GM21528 (cell line): ENCODE results near the gene TUSC2.
A peak's percentile ranks its signal among the peaks of the same experiment; 100 is the strongest.
"Not testable (repeated sequence)": the region's sequence is repeated elsewhere in the genome, so short reads cannot be mapped to it uniquely, and the experiment has no call there.

ENCODE experiments used
- ATAC-seq: cut with Tn5 transposase; IDR thresholded peaks from one replicate; pipeline ENCODE4 v1.9.1; 2021; ENCODE audit warnings: mild to moderate bottlenecking, moderate library complexity; ENCODE audit not compliant: unreplicated experiment, low FRiP score

The TUSC2 gene

DNA sequence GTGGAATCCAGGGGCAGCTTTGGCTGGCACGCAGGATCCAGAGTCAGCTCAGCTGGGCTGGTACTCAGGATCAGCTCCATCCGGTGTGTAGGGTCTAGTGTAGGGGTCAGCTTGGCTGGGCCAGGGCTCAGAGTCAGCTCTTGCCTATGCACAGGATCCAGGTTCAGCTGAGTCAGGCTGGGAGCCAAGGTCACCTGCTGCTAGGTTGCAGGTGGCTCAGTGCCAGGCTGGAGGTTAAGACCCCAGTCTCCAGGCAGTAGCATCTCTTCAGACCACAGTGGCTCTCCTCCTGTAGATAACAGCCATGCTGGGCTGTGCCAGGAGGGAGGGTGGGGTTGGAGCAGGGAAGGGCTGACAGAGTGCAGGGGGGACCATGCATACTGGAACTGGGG, 30.6 kb downstream of the TUSC2 start:
- ATAC-seq, result no peak

DNA sequence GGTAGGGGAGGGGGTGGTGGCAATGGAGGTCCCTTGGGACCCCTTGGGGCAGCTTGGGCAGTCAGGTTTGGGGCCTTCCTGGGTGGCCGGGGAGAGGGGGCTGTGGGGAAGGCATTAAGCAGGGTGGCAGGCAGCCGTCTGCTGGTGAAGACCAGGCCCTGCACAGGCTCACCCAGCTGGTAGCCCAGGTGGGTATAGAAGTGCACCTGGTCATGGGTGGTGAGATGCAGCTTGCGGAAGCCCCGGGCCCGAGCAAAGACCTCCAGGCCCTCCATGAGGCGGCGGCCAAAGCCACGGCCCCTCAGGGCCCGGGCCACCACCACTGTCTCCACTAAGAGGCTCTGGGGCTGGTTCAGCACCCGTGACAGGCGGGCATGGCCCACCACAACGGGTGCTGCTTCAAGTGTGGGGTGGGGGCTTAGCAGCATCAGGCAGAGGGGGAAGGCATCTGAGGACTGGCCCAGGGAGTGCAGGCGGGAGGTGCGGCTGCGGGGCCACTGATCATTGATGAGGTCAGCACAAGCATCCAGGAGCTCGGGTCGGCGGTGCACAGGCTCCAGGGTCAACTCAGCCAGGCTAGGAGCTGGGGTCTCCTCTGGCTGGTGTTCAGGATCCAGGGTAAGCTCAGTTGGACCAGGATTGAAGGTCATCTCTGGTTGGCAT, 31.2 kb downstream of the TUSC2 start:
- no peak for ATAC-seq

DNA sequence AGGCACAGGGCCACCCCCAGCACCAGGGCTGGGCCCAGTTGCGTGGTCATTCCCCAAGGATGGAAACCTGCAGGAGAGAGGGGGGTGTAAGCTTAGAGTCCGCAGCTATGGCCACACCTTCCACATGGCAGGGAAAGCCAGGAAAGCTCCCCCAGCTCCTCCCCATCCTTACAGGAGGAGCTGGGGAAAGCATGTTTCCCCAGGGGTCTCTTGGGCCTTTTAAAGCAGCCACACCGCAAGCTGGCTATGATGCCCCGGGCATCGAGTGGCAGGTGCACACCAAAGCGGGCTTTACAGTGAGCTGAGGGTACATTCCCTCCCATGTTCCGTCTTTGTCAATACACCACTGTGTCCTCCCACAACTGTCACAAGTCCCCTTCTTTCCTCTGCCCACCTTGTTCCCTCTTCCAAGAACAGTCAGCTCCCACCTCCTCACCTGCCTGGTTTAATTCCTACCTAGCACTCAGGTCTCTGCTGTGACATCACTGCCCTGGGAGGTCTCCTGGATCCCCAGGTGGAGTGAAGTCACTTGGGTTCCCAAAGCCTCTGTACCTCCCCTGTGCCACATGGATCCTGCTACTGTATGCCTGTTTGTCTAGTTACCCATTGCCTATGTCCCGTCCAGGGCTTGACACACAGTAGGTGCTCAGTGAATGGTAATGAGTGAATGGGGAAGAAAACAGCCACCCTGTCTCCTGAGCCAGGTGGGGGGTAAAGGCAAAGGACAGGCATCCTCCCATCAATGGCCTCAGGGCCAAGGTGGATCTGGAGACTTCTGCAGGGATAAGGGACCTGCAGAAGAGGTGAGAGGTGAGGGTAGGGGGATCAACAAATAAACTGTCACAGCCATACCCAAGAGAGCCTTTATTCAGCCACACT, 32.2 kb downstream of the TUSC2 start:
- no peak for ATAC-seq

DNA sequence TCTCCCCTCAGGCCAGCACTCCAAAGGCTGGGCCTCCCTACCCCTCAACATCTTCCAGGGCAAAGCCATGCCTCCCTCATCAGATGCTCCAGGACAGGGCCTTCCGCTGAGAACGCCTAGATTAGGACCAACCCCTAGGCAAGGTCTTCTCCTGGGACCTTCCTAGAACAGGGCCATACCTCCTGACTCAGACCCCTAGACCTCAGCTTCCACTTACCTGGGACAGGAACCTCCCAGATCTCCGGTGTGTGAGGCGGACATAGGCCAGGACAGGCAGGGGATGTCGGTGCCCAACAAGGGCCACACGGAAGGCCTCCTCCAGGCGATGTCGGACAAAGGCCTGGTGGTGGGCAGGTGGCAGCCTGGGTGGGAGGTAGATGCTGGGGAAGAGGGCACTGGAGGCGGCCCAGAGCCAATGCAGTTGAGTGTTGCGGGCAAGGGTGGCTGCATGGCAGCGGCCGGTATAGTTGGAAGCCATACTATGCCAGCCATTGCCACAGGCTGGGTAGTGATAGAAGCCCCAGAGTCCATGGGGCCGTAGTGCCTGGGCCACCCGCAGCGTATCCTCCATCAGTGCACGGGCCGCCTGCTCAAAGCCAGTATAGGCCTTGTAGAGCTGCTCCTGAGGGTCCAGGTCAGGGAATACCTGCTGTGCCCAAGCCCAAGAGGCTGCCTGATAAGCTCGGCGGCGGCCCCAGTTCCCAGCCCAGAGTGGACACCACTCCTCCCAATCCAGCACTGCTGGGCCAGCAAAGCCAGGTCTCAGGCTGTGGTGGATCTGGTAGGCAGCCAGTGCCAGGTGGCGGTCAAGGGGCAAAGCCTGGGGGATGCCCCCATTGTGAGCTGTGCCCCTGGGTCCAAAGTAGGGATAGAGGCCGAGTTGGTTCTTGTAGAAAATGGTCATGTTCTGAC, 33.3 kb downstream of the TUSC2 start:
- ATAC-seq, result no peak

DNA sequence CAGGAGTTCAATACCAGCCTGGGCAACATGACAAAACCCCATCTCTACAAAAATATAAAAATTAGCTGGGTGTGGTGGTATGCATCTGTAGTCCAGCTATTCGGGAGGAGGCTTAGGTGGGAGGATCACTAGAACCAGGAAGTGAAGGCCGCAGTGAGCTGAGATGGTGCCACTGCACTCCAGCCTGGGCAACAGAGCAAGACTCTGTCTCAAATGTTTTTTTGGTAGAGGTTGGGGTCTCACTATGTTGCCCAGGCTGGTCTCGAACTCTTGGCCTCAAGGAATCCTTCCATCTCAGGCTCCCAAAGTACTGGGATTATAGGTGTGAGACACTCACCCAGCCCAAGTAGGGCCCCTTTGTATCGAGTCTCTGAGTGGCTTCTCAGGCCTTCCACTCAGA, 33.9 kb downstream of the TUSC2 start:
- ATAC-seq, result no peak

DNA sequence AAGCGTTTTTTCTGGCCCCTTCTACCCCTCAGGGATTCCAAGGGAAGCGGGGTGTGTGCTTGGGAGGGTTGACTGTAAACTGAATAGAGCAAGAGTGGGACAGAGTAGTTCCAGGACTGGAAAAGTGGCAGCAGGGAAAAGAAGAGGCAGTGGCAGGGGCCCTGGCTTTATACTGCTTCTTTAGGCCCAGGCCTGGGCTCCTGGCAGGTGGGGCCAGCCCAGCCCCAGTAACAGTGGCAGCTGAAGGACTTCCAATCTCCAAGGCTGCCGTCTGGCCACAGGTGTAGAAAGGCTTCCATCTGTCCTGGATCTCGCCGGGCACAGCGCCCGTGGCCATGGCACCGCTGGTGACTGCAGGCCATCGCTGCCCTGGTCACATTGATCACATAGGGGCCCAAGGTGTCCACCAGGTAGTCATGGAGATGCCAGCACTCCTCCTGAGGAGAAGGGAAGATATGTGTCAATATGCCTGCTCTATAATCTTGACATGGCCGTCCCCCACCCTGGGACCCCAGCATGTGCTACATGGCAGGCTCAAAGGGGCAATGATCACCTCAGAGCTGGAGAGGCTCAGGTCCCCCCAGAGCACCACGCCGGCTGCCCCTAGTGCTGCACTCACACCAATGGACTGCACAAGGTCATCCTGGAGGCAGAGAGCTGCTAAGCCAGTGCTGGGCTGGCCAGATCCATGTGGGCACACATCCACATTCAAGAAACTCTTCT, 34.8 kb downstream of the TUSC2 start:
- ATAC-seq, result no peak

DNA sequence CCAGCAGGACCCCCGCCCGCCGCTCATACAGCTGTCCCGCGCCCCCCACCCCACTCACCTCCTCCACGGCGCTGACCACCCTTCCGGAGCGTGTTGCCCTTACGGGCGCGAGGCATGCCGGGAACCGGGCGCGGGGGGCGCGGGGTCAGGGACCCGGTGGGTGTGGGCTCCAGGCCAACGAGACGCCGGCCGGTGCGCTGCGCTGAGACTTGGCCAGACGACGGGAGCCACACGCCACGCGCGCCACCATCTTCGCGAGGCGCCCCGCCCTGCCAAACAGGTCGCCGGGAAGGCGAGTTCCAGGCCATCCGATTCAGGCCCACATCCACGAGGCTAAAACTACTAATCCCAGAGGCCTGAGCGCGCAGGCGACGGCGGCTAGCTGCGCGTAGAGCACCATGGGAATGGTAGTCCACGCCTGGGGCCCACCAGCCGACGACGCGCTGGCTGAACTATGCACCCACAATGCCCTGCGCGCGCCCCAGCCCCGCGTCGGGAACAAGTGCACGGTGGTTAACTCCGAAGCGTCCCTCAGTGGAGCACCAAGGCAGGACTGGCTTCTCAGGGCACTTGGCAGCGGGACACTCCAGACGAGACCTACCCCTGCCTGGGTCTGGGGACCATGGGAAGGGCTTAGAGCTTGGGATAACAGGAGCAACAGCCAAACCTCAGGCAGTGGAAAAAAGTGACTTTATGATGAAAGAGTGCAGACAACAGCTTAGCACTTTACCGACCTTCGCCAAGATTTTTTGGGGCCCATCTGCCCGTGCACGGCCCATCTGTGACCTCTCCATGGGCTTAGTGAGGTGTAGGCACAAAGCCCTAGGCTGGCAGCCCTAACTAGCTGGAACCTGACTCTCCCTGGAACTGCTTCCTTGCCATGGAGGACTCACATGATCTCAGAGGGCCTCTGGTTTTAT, 35.6 kb downstream of the TUSC2 start, which contains the start of gene IFRD2:
TSS of gene IFRD2 (minus strand) at position 271 of the 920 bp plus-strand sequence. CDS start at position 116, 155 bp downstream.
- peak; percentile 83 for ATAC-seq

DNA sequence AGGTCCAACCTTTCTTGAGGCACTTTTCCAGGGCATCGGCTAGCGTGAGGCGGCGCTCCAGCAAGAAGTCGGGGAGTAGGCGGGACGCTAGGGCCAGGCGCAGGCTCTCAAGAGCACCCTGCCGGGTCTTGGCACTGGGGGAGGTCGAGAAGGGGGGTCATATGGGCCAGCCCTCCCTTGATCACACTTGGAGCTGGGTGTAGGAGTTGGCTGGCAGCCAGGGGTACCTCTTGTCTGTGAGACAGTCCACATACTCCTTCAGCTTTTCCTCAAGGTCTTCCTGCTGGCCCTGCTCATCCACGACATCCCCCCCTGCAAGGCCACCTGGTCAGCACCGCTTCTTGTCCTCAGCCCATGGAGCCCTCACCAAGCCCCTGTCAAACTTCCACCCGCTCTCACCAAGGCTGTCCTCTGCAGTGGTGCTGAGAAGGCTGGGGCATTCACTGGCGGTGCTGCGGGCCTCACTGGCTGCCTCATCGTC, 37.8 kb downstream of the TUSC2 start:
- no peak for ATAC-seq

DNA sequence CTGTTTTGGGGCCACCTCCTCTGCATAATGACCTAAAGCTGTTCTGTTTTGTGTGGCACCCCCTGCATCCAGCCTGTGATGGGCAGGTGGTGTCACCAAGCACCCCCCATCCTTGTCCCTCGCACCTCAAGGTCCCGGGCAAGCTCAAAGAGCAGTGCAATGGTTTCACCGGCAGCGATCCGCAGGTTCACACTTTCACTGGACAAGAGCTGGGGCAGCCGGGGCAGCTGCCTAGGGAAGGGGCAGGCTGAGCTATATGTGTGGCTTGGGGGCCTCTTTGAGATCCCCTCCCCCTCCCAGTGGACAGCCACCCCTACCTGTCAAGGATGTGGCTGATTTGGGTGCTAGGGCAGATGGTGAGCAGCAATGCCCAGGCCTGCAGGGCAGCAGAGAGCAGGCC, 38.9 kb downstream of the TUSC2 start:
- no peak for ATAC-seq

DNA sequence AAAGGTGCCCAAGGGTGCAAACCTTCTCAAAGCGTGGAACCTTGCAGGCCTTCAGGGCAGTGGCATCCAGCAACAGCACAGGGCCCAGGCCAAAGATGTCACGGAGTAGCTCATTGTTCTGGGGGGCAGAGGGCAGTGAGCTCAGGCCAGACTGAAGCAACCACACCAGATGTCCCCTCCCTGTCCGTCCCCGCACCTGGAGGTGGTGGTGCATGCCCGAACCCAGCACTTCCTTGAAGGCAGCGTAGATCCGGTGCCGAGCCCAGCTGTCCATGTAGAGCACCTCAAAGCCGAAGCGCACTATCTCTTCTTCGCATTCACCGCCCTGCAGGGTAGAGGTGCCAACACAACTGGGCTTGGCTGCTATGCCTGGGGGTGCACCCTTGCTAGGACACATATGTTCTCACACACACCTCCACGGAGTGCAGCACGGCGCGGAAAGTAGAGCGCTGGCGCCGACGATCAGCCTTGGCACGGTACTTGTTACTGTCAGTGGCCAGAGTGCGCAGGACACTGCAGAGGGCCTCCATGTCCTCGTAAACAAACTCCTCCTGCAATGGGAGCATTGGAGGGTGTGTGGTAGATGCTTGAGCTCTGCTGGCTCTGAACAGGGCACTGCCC, 39.5 kb downstream of the TUSC2 start:
- ATAC-seq, result no peak

DNA sequence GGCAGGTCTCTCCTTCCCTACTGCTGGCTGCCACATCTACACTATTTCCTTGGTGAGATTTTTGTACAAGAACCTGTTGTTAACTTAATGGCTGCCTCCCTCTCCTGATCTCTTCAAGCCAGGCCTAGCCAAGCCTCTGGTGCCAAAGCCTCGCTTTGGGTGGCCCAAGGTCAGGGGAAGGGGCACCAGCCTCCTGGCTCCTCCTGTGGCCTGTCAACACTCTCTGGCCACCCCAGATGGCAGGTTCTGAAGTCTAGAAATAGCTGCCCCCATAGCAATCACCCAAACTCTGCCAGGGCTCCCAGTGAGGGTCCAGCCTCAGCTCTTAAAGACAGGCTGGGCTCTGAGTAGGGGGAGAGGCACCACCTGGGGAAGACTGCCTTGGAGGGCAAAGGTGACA, 40.8 kb downstream of the TUSC2 start:
- ATAC-seq, result no peak

DNA sequence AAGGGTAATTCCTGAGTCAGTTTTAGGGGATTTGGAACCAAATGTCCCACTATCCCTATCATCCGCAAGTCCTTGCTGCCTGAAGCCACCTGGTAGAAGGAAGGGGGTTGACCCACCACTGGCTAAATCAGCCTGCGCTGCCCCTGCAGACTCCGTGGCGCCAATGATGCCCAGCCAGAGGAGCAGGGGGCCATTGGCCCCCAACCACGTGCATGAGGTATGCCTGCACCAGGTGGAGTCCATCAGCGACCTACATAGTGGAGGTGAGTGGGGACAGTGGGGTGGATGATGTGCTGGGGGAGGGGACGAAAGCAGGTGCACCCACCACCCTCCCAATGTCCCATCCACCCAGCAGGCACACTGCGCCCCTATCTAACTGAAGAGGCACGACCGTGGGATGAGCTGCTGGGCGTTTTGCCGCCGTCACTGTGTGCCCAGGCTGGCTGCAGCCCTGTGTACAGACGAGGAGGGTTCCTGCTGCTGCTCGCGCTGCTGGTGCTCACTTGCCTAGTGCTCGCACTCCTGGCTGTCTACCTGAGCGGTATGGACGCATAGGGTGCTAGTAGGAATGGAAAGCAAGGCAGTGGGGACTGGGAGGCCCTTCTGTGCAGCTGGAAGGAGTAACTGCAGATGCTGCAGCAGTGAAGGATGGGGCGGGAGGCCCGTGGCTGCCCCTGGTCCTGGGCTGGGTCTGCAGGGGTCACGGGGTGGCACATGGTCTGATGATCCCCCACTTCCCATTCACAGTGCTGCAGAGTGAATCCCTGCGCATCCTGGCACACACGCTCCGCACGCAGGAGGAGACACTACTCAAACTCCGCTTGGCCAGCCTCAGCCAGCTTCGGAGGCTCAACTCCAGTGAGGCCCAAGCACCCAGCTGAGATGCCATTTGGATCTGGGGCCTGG, 41.4 kb downstream of the TUSC2 start:
- ATAC-seq, result no peak

DNA sequence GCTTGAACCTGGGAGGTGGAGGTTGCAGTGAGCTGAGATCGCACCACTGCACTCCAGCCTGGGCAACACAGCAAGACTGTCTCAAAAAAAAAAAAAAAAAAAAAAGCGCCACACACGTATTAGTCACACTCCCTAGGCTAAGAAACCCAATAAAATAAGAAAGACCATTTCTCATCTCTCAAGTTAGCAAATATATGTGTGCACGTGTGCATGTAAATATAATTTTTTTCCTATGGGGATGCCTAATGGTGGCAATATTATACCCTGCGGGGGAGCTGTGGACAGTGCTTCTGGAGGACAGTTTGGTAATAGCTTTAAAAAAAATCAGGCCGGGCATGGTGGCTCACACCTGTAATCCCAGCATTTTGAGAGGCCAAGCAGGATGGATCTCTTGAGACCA, 43.9 kb downstream of the TUSC2 start:
- not testable (repeated sequence) for ATAC-seq

DNA sequence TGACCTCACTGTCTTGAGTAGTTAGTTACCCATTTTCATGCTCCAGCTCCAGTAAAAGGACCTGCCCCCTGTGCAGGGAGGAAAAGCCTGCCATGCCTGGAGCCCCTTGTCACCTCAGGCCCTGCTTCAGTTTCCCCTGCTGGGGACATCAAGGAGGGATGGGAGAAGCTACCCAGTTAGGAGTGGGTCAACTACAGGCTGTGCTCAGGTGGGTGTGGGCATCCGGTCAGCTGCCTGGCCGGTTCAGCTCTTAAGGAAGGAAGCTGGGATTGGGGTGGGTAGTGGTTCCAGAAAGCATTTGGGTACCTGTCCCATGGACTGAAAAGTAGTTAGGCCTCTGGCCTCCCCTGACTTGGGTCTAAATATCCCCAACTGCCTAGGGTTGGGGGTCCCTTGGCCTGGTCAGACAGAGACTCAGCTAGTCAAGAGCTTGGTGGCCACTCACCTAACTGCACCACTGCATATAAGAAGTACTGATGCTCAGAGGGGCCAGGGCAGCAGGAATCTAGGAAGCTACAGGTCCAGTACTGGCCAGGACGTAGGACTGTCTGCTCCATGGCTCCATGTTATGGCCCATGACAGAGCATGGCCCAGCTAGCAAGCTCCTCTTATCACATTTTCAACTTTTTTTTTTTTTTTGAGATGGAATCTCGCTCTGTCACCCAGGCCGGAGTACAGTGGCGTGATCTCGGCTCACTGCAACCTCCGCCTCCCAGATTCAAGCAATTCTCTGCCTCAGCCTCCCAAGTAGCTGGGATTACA, 48.6 kb downstream of the TUSC2 start:
- no peak for ATAC-seq

DNA sequence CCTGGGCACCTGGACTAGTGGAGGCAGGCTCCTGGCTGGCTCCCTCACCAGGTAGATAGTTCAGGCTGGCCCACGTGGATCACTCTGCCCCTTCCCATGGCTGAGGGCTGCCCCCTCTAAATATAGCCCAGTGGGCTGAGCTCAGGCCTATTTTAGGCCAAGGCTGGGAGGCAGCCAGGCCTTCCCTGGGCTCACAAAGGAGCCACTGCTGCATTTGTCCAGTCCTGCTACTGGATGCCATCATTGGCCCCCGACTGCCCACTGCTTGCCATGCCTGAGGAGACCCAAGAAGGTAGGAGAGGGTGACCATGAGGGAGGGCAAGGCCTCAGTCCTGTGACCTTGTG, 49.2 kb downstream of the TUSC2 start, which contains the start of gene LSMEM2:
TSS of gene LSMEM2 (plus strand) at position 208 of the 345 bp plus-strand sequence. CDS start at position 235, 27 bp downstream.
- no peak for ATAC-seq

DNA sequence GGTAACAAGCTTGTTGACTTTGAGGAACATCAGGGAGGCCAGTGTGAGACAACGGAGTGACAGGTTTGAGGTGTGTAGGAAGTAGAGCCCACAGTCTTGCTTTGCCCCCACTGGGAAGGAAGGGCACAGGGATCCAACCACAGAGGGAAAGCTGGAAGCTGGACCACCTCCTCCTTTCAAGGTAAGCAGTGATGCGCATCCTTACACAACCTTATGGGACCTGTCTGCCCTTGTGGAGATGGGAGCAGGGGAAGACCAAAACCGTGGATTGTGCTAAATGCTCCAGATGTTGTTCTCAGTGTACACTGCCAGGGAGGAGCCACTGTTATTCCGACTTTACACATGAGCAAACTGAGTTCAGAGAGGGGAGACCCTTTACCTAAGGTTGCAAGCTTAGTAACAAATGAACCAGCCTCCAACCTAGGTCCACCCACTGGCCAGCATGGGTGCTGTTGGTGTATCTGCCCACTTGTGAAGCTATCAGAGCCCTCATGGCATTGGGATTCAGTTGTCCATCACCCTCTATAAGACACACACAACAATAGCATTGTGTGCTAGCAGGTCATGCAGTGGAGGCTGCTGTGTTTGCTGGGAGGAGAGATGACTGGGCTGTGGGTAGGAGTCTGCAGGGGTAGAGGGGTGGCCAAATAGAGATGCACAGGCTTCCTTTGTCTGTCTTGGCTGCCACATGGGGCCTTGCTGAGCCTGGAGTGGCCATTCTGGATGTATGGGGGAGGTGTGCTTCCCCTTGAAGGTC, 49.7 kb downstream of the TUSC2 start:
- no peak for ATAC-seq
